HEK293T (cell line): ENCODE data around the gene SGSH.

ENCODE experiments used
- BHLHE40 ChIP-seq: fragments of 450-650 bp; IDR thresholded peaks from 2 replicates; pipeline ENCODE4 v1.6.1; 2016; ENCODE audit warnings: mild to moderate bottlenecking, moderate library complexity, borderline replicate concordance
- CTBP1 ChIP-seq: fragments of 450-650 bp; IDR thresholded peaks from 2 replicates; pipeline ENCODE4 v1.6.1; 2016; ENCODE audit warnings: borderline replicate concordance
- ELF4 ChIP-seq: fragments of 450-650 bp; IDR thresholded peaks from 2 replicates; pipeline ENCODE4 v1.6.1; 2017; ENCODE audit warnings: antibody characterized with exemption
- FOXA1 ChIP-seq: fragments of 450-650 bp; IDR thresholded peaks from 2 replicates; pipeline ENCODE4 v1.6.1; 2016; ENCODE audit warnings: mild to moderate bottlenecking
- FOXM1 ChIP-seq: fragments of 450-650 bp; IDR thresholded peaks from 2 replicates; pipeline ENCODE4 v1.6.1; 2017; ENCODE audit warnings: mild to moderate bottlenecking, borderline replicate concordance
- HDGF ChIP-seq: fragments of 450-650 bp; IDR thresholded peaks from 2 replicates; pipeline ENCODE4 v1.6.1; 2017; ENCODE audit warnings: antibody characterized with exemption, borderline replicate concordance
- ZNF384 ChIP-seq: fragments of 450-650 bp; IDR thresholded peaks from 2 replicates; pipeline ENCODE4 v1.6.1; 2016
- TF ChIP-seq, protein P1 (sequence below): fragments of 450-650 bp; IDR thresholded peaks from 2 replicates; pipeline ENCODE4 v1.6.1; 2016

DNA sequence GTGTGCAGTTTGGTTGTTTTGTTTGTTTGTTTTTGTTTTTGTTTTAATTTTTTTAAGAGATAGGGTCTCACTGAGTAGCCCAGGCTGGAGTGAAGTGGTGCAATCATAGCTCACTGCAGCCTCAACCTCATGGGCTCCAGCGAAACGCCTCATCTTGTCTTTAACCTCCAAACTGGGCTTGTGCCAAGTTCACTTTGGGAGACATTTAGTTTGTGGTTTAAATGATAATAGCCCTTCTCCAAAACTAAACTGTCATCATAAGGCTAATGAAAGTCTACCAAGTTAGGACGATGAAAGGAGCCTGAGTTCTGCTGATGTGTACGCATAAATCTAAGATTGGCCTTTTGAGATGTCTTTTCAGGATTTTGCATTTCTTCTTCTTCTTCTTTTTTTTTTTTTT lies 56.8 kb downstream of the SGSH start:
- no peak for TF ChIP-seq ELF4
- TF ChIP-seq BHLHE40 = no peak
- no peak for TF ChIP-seq CTBP1
- TF ChIP-seq, protein P1, sequence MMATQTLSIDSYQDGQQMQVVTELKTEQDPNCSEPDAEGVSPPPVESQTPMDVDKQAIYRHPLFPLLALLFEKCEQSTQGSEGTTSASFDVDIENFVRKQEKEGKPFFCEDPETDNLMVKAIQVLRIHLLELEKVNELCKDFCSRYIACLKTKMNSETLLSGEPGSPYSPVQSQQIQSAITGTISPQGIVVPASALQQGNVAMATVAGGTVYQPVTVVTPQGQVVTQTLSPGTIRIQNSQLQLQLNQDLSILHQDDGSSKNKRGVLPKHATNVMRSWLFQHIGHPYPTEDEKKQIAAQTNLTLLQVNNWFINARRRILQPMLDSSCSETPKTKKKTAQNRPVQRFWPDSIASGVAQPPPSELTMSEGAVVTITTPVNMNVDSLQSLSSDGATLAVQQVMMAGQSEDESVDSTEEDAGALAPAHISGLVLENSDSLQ = no peak
- no peak for TF ChIP-seq FOXM1
- TF ChIP-seq HDGF = no peak
- TF ChIP-seq FOXA1 = no peak
- no peak for TF ChIP-seq ZNF384
